A673 (cell line): ENCODE data around the gene ATG4A. TPM values are rescaled to one million over a fixed set of nuclear protein-coding genes. Genes with fewer than 3 reads are reported as not detected.

ENCODE experiments used
- BruUV-seq: library from RNA; stranded (reverse); fragments of 400-500 nt; replicated peaks from 2 replicates; lab custom pipeline; 2021; lab: Mats Ljungman, UMichigan
- CTCF ChIA-PET: fragments of 300-600 bp; sonication (Branson Sonifier 250); formaldehyde crosslinking; loops from one replicate; lab custom pipeline; 2022; ENCODE audit warnings: antibody characterized with exemption; lab: Charles Lee
- POLR2A ChIA-PET: fragments of 300-600 bp; sonication (Branson Sonifier 250); formaldehyde crosslinking; loops from one replicate; lab custom pipeline; 2022; ENCODE audit warnings: antibody characterized with exemption; ENCODE audit not compliant: low non-redundant PET; lab: Charles Lee
- DNase-seq: peaks from one replicate; pipeline ENCODE4 v3.0.0-alpha.2; 2015; ENCODE audit warnings: low spot score
- H3K27ac ChIP-seq: fragments of 200-600 bp; sonication (generic); 2 replicates; pipeline ENCODE4 v1.5.1; 2016; ENCODE audit warnings: mixed run types, low read depth, mild to moderate bottlenecking, mixed read lengths, antibody characterized with exemption, low read length; ENCODE audit not compliant: poor library complexity, severe bottlenecking
- H3K27me3 ChIP-seq: fragments of 200-600 bp; sonication (generic); replicated peaks from 2 replicates; pipeline ENCODE4 v1.6.1; 2017; ENCODE audit warnings: mixed run types, low read depth, mild to moderate bottlenecking, mixed read lengths, antibody characterized with exemption, low read length; ENCODE audit not compliant: insufficient read depth, poor library complexity
- H3K36me3 ChIP-seq: fragments of 200-600 bp; sonication (generic); 2 replicates; pipeline ENCODE4 v1.6.1; 2016; ENCODE audit warnings: mixed run types, mild to moderate bottlenecking, mixed read lengths, antibody characterized with exemption, low read length; ENCODE audit not compliant: insufficient read depth, poor library complexity, severe bottlenecking
- H3K4me1 ChIP-seq: fragments of 200-600 bp; sonication (generic); 2 replicates; pipeline ENCODE4 v1.6.1; 2017; ENCODE audit warnings: mixed run types, mild to moderate bottlenecking, mixed read lengths, antibody characterized with exemption, low read length; ENCODE audit not compliant: insufficient read depth, poor library complexity, severe bottlenecking
- H3K4me3 ChIP-seq: fragments of 200-600 bp; sonication (generic); 2 replicates; pipeline ENCODE4 v1.5.1; 2016; ENCODE audit warnings: low read depth, mixed run types, mild to moderate bottlenecking, mixed read lengths, low read length; ENCODE audit not compliant: poor library complexity, severe bottlenecking
- H3K9me3 ChIP-seq: fragments of 200-600 bp; sonication (generic); 2 replicates; pipeline ENCODE4 v1.6.1; 2016; ENCODE audit warnings: mixed run types, low read depth, mild to moderate bottlenecking, mixed read lengths, antibody characterized with exemption, low read length; ENCODE audit not compliant: poor library complexity, severe bottlenecking
- EZH2 ChIP-seq: fragments of 200-600 bp; sonication (generic); IDR thresholded peaks from 2 replicates; pipeline ENCODE4 v1.6.1; 2017; ENCODE audit warnings: borderline replicate concordance, low read depth, mild to moderate bottlenecking, mixed read lengths, antibody characterized with exemption, low read length; ENCODE audit not compliant: poor library complexity, severe bottlenecking
- intact Hi-C: fragments of 100-400 bp; cut with micrococcal nuclease; formaldehyde crosslinking; loops from one replicate; pipeline ENCODE4 v1.10.0; 2022; ENCODE audit not compliant: unreplicated experiment
- total RNA-seq: library from RNA; stranded (reverse); gene quantifications from 2 replicates; pipeline ENCODE4 v1.2.3, GENCODE V29; 2021
- TF ChIP-seq, protein P1 (sequence below): fragments of 300-800, 200-600 bp; sonication (generic); conservative IDR thresholded peaks from 2 replicates; pipeline ENCODE4 v1.5.1; 2017; ENCODE audit warnings: low read depth, mild to moderate bottlenecking, antibody characterized with exemption, low read length, moderate library complexity, mixed read lengths

The ATG4A gene
- total RNA-seq, 1 experiment from 2014 or later: 4.8 TPM

DNA sequence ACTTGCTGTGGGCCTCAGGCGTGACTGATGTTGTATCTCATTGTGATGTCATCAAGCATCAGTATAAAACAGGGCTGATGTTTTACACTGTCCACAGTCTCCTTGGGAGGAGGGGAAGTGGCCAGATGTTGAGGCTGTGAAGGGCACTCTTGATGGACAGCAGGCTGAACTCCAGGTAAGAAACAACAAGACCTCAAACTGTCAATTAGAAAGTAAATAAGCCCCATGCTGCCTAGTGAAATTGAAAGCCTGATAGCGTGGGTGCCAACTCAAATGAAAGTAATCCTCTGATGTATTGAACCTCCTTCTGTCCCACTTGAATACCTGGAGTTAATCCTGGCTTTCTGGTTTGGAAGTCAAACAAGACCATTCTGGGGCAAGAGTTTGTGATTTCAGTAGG is 27.0 kb upstream of the ATG4A start:
- Histone ChIP-seq H3K27me3 (peaks cover 27% of the 10 kb centered on the region), H3K4me3 (no peak overlapping the region), H3K9me3 (no peaks in the 10 kb centered on the region), H3K4me1 (no peaks in the 10 kb centered on the region), H3K36me3 (no peaks in the 10 kb centered on the region), H3K27ac (no peak overlapping the region)
- ChIA-PET POLR2A (no interaction called here), CTCF (no interaction called here)
- TF ChIP-seq, protein P1, sequence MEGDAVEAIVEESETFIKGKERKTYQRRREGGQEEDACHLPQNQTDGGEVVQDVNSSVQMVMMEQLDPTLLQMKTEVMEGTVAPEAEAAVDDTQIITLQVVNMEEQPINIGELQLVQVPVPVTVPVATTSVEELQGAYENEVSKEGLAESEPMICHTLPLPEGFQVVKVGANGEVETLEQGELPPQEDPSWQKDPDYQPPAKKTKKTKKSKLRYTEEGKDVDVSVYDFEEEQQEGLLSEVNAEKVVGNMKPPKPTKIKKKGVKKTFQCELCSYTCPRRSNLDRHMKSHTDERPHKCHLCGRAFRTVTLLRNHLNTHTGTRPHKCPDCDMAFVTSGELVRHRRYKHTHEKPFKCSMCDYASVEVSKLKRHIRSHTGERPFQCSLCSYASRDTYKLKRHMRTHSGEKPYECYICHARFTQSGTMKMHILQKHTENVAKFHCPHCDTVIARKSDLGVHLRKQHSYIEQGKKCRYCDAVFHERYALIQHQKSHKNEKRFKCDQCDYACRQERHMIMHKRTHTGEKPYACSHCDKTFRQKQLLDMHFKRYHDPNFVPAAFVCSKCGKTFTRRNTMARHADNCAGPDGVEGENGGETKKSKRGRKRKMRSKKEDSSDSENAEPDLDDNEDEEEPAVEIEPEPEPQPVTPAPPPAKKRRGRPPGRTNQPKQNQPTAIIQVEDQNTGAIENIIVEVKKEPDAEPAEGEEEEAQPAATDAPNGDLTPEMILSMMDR: no peak
- no peak for TF ChIP-seq EZH2
- intact Hi-C loops: no loop called here
- no peak for DNase-seq
- BruUV-seq: no TSS peak

GRCh38 chrX:108068121-108068520 is 23.5 kb upstream of the ATG4A start:
- intact Hi-C loops: no loop called here
- Histone ChIP-seq H3K36me3 (no peaks in the 10 kb centered on the region), H3K27ac (no peak overlapping the region), H3K27me3 (peaks cover 22% of the 10 kb centered on the region), H3K4me3 (no peak overlapping the region), H3K9me3 (no peaks in the 10 kb centered on the region), H3K4me1 (no peaks in the 10 kb centered on the region)
- ChIA-PET CTCF (no interaction called here), POLR2A (no interaction called here)
- DNase-seq: no peak
- BruUV-seq: no TSS peak
- TF ChIP-seq EZH2: no peak
- TF ChIP-seq, protein P1: no peak

DNA sequence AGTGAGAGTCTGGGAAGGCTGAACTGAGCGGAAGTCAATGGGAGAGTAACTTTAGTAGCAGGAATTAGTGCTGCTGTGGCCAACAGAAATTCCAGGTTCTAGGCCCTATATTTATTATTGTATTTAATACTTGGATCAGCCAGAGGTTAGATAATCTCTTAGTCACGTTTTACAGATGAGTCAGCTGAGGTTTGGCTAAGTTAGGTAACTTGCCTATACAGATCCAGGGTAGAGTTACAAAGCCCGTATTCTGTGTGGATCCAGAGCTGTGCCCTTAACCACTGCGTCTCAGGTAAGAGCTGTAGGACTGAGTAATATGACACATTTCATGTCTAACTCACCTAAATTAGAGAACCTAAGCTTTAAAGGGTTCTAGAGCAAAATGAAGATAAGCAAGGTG is 20.7 kb upstream of the ATG4A start:
- no peaks in the 10 kb centered on the region for H3K36me3 ChIP-seq
- BruUV-seq: no TSS peak
- ChIA-PET POLR2A (no interaction called here), CTCF (no interaction called here)
- H3K4me1 ChIP-seq: no peaks in the 10 kb centered on the region
- H3K9me3 ChIP-seq: no peaks in the 10 kb centered on the region
- H3K27ac ChIP-seq: no peak overlapping the region
- no peak overlapping the region for H3K4me3 ChIP-seq
- intact Hi-C loops: no loop called here
- no peak for TF ChIP-seq EZH2
- TF ChIP-seq, protein P1: no peak
- no peak for DNase-seq
- H3K27me3 ChIP-seq: peaks cover 25% of the 10 kb centered on the region
